ENCODE results near the gene KRT7.

The KRT7 gene

DNA sequence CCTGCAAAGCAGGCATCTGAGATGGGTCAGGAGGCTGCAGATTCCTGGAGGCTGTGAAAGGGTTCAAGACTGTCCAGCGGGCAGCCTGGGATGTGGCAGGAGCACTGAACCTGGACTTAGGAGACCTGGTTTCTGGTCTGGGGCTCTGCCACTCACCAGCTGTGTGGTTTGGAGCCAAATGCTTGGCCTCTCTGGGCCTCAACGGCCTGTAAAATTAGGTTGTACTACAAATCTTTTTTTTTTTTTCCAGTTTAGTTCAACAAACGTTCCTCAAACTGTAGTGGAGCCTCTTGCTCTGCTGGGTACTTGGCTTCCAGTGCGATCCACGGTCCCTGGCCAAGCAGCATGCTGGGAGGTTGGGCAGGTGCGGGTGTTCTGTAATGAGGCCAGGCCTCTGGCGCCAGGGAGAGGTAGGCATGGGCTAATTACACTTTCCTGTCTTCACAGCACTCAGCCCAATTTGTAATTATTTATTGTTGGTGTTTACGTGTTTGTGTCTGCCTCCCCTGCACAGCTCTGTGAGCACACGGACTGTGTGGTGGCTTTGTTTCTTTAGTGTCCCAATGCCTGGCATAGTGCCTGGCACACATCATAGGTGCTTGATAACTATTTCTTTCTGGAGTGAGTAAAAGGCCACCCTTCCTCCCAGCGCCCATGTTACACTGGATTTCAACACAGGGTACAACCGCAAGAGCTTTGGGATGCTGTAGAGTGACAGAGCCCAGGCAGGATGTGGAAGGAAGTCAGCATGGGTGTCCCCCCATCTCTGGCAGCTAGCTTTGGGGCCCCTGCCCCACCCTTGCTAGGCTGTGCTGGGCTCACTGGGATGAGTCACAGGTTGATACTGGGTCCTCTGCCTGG is 35.4 kb upstream of the KRT7 start:
- no peak overlapping the region for H3K4me3 Mint-ChIP-seq
- no peak for DNase-seq
- no peaks in the 10 kb centered on the region for H3K36me3 Mint-ChIP-seq (ENCODE audit: low read depth)
- TF ChIP-seq, protein P1, sequence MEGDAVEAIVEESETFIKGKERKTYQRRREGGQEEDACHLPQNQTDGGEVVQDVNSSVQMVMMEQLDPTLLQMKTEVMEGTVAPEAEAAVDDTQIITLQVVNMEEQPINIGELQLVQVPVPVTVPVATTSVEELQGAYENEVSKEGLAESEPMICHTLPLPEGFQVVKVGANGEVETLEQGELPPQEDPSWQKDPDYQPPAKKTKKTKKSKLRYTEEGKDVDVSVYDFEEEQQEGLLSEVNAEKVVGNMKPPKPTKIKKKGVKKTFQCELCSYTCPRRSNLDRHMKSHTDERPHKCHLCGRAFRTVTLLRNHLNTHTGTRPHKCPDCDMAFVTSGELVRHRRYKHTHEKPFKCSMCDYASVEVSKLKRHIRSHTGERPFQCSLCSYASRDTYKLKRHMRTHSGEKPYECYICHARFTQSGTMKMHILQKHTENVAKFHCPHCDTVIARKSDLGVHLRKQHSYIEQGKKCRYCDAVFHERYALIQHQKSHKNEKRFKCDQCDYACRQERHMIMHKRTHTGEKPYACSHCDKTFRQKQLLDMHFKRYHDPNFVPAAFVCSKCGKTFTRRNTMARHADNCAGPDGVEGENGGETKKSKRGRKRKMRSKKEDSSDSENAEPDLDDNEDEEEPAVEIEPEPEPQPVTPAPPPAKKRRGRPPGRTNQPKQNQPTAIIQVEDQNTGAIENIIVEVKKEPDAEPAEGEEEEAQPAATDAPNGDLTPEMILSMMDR (IDR thresholded peaks at IDR 0.05): no peak
- H3K9me3 Mint-ChIP-seq: no peaks in the 10 kb centered on the region
- peaks cover 5% of the 10 kb centered on the region for H3K27me3 Mint-ChIP-seq (ENCODE audit: low read depth, poor library complexity)
- H3K4me1 Mint-ChIP-seq: peaks cover 72% of the 10 kb centered on the region
- no peak overlapping the region for H3K27ac Mint-ChIP-seq

DNA sequence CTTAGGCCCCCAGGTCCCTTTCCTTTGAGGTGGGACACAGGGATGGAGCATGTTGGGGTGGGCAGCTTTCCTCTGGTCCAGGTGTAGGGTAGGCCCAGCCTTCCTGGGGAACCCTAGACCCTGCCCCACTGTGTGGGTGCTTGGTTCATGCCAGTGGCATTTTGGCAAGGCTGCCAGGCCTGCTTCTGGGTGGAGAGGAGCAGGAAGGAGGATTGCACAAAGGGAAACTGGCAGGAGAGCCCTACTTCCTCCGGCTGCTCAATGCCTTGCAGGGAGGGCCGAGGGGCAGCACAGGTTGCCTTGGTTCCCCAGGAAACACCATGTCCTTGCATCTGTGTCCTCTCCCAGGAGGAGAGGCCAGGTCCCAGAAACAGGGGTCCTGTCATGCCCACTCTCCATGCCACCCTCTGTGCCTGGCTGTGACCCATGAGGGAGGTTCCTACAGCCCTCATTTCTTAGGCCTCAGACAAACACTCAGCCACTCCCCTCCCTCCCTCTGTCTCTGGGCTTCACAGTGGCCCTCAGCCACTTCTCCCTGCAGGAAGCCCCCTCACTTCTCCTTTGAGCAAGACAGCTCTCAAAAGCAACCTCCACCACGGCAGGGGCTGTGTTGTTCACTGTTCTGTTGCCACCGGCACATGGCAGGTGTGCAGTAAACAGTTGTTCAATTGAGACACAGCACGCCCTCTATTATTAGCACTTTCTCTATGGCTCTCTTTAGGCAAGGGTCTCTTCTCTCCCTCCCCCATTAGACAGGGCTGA is 34.4 kb upstream of the KRT7 start:
- H3K27ac Mint-ChIP-seq: no peak overlapping the region
- no peak overlapping the region for H3K4me3 Mint-ChIP-seq
- no peaks in the 10 kb centered on the region for H3K36me3 Mint-ChIP-seq (ENCODE audit: low read depth)
- H3K27me3 Mint-ChIP-seq (ENCODE audit: low read depth, poor library complexity): peaks cover 4% of the 10 kb centered on the region
- TF ChIP-seq, protein P1 (IDR thresholded peaks at IDR 0.05): no peak
- no peaks in the 10 kb centered on the region for H3K9me3 Mint-ChIP-seq
- no peak for DNase-seq
- H3K4me1 Mint-ChIP-seq: peaks cover 72% of the 10 kb centered on the region

DNA sequence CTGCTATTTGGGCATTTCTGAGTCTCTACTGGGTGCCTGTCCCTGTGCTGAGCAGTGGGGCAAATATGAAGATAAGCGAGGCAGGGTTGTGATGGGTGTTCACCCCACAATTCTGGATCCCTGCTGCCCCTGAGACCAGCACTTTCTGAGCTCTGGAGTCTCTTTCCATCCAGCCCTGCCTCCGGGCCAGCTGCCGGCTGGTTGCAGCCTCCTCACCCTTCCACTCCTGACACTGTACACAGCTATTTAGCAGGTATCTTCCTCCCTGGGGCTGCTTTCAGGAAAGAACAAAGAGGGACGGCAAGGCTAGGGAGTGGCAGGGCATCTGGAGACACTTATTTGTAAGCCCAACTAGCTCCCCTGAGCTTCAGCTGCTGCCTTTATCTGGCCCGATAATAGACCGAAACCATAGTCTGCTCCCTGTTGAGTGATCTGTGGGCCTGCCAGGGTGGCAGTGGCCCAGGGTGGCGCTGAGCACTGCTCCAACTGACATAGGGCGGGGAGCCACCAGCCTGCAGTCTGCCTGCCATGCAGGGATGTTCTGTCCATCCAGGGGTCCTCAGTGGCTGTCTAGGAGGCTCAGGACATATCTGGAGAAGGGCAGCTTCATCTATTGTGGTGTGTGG is 33.6 kb upstream of the KRT7 start:
- Mint-ChIP-seq H3K4me3 (no peak overlapping the region), H3K27ac (peak overlapping the region; percentile 27), H3K36me3 (ENCODE audit: low read depth) (no peaks in the 10 kb centered on the region), H3K4me1 (peaks cover 71% of the 10 kb centered on the region), H3K27me3 (ENCODE audit: low read depth, poor library complexity) (peaks cover 4% of the 10 kb centered on the region), H3K9me3 (no peaks in the 10 kb centered on the region)
- DNase-seq: no peak
- TF ChIP-seq, protein P1 (IDR thresholded peaks at IDR 0.05): no peak

DNA sequence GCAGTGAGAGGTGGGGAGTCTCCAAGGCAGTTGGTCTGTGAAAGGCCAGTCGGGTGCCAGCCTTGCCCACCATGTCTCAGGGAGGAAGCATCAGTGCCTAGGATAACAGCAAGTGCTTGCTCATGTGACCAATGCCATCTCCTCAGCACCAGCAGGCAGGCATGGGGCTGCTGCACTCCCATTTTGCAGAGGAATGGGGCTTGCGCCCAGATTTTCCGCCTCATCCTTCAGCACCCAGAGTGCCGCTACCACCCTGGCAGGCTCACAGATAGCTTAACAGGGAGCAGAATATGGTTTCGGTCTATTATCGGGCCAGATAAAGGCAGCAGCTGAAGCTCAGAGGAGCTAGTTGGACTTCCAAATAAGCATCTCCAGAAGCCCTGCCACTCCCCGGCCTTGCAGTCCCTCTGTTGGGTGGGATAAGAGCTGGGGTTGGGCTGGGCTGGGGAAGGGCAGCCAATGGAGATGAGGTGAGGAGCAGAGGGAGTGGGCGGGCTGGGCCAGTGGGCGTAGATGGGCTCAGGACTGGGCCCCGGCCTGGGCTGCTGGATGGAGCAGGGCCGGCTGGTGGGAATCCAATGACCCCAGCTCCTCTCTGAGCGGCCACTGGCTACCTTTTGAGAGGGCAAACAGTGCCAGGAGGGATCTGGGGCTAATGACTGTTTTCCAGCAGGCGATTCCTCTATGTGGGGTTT is 32.8 kb upstream of the KRT7 start:
- peak; percentile 43 for DNase-seq
- H3K36me3 Mint-ChIP-seq (ENCODE audit: low read depth): no peaks in the 10 kb centered on the region
- H3K9me3 Mint-ChIP-seq: no peaks in the 10 kb centered on the region
- TF ChIP-seq, protein P1 (IDR thresholded peaks at IDR 0.05): no peak
- peaks cover 63% of the 10 kb centered on the region for H3K4me1 Mint-ChIP-seq
- H3K4me3 Mint-ChIP-seq: no peak overlapping the region
- H3K27me3 Mint-ChIP-seq (ENCODE audit: low read depth, poor library complexity): peaks cover 4% of the 10 kb centered on the region
- H3K27ac Mint-ChIP-seq: peak overlapping the region; percentile 45

DNA sequence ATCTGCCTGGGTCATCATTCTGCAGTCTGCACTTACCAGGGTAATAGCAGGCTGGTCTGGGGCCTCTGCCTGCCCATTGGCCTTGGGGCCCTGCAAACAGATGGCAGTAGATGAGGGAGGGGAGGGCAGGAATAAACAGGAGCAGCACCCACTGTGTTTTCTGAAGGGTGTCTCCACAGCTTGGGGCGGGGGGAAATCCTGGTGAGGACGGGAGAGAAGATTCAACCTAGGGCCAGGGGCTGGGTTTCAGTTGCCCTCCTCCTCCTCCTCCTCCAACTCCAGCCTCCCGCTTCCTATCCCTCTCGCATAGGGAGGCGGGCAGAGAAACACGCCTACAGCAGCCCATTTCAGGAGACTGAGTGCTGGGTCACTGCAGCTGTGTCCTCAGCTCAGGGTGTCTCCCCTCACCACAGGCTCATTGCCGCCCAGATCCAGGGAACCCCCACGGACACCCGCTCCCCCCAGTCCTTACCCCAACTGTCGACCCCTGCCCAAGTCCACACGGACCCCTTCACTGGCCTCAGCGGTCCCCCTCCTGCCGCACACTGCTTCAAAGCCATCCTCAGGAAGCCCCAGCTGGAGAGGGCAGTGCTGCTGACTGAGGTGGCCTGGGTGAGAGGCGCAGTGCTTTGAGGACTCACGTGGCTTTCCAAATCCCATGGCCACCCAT is 32.1 kb upstream of the KRT7 start:
- no peaks in the 10 kb centered on the region for H3K9me3 Mint-ChIP-seq
- peak; percentile 20 for DNase-seq
- no peak overlapping the region for H3K4me3 Mint-ChIP-seq
- no peaks in the 10 kb centered on the region for H3K36me3 Mint-ChIP-seq (ENCODE audit: low read depth)
- H3K27ac Mint-ChIP-seq: peak overlapping the region; percentile 52
- peaks cover 4% of the 10 kb centered on the region for H3K27me3 Mint-ChIP-seq (ENCODE audit: low read depth, poor library complexity)
- peaks cover 58% of the 10 kb centered on the region for H3K4me1 Mint-ChIP-seq
- TF ChIP-seq, protein P1 (IDR thresholded peaks at IDR 0.05): no peak
